HCT116 (cell line): ENCODE measurements around the gene CDKL1.

Experiments used
- CBX3 ChIP-seq: IDR thresholded peaks from 2 replicates; pipeline ENCODE4 v1.6.1; 2012; ENCODE audit warnings: low read depth
- EGR1 ChIP-seq: IDR thresholded peaks from 2 replicates; pipeline ENCODE4 v1.6.1; 2012; ENCODE audit warnings: low read depth
- POLR2A ChIP-seq: IDR thresholded peaks from 2 replicates; pipeline ENCODE4 v1.7.0; 2011; ENCODE audit warnings: borderline replicate concordance; ENCODE audit not compliant: insufficient read depth, insufficient read length; ENCODE audit errors: extremely low read depth
- POLR2AphosphoS5 ChIP-seq: IDR thresholded peaks from 2 replicates; pipeline ENCODE4 v1.6.1; 2011; ENCODE audit warnings: mild to moderate bottlenecking, low read depth, low read length, moderate library complexity
- RAD21 ChIP-seq: IDR thresholded peaks from 2 replicates; pipeline ENCODE4 v1.6.1; 2012; ENCODE audit warnings: low read depth, mild to moderate bottlenecking
- SIN3A ChIP-seq: IDR thresholded peaks from 2 replicates; pipeline ENCODE4 v1.6.1; 2012; ENCODE audit warnings: low read depth
- SP1 ChIP-seq: IDR thresholded peaks from 2 replicates; pipeline ENCODE4 v1.6.1; 2012; ENCODE audit warnings: low read depth
- SRF ChIP-seq: IDR thresholded peaks from 2 replicates; pipeline ENCODE4 v1.6.1; 2012; ENCODE audit warnings: low read depth
- YY1 ChIP-seq: IDR thresholded peaks from 2 replicates; pipeline ENCODE4 v1.6.1; 2011; ENCODE audit warnings: low read length, low read depth, moderate library complexity, mild to moderate bottlenecking; ENCODE audit not compliant: insufficient replicate concordance; ENCODE audit errors: extremely low read depth
- TF ChIP-seq, protein P1 (sequence below), 3 experiments: fragments of 200-600 bp in 1 of 3; sonication (generic) in 1 of 3; IDR thresholded peaks in 2 of 3; conservative IDR thresholded peaks in 1 of 3; 2 replicates each; pipeline ENCODE4 v1.5.1; 2012 to 2017; ENCODE audit warnings: low read depth in 2 of 3, low read length in 2 of 3, antibody characterized with exemption in 1 of 3, borderline replicate concordance in 1 of 3, control low read depth in 1 of 3, mild to moderate bottlenecking in 1 of 3, mixed read lengths in 1 of 3, mixed run types in 1 of 3, moderate library complexity in 1 of 3; ENCODE audit not compliant: insufficient read depth in 1 of 3
- TF ChIP-seq, protein P2 (sequence below): IDR thresholded peaks from 2 replicates; pipeline ENCODE4 v1.6.1; 2011; ENCODE audit warnings: mild to moderate bottlenecking, low read length, moderate library complexity; ENCODE audit not compliant: insufficient replicate concordance; ENCODE audit errors: extremely low read depth

DNA sequence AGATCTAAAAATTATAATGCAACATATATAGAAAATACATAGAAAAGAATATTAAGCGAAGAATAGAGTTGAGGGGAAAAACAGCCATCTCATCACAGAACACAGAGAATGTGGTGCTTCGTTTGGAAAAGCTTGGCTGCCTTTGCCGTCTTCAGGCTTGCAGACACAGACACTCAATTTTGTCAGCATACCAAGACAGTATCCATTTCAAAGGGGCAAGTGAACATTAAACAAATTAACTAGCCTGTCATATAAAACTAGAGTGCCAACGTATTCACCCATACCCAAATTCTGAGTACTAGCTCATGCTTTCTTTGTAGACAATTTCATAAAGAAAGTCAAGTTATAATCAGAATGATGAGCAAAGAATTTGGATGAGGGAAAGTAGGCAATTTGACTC, 44.1 kb downstream of the CDKL1 start:
- TF ChIP-seq, protein P1, sequence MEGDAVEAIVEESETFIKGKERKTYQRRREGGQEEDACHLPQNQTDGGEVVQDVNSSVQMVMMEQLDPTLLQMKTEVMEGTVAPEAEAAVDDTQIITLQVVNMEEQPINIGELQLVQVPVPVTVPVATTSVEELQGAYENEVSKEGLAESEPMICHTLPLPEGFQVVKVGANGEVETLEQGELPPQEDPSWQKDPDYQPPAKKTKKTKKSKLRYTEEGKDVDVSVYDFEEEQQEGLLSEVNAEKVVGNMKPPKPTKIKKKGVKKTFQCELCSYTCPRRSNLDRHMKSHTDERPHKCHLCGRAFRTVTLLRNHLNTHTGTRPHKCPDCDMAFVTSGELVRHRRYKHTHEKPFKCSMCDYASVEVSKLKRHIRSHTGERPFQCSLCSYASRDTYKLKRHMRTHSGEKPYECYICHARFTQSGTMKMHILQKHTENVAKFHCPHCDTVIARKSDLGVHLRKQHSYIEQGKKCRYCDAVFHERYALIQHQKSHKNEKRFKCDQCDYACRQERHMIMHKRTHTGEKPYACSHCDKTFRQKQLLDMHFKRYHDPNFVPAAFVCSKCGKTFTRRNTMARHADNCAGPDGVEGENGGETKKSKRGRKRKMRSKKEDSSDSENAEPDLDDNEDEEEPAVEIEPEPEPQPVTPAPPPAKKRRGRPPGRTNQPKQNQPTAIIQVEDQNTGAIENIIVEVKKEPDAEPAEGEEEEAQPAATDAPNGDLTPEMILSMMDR (IDR thresholded peaks at IDR 0.05 in 2 of 3, conservative IDR thresholded peaks at IDR 0.05 in 1 of 3; ENCODE audit: borderline replicate concordance in 1 of 3, insufficient read depth in 1 of 3, low read depth in 2 of 3, low read length in 2 of 3), result no peak
- TF ChIP-seq SP1 (no peak), POLR2A (no peak), EGR1 (no peak), SIN3A (no peak), RAD21 (no peak), SRF (no peak), YY1 (no peak), POLR2AphosphoS5 (no peak), CBX3 (no peak)
- TF ChIP-seq, protein P2, sequence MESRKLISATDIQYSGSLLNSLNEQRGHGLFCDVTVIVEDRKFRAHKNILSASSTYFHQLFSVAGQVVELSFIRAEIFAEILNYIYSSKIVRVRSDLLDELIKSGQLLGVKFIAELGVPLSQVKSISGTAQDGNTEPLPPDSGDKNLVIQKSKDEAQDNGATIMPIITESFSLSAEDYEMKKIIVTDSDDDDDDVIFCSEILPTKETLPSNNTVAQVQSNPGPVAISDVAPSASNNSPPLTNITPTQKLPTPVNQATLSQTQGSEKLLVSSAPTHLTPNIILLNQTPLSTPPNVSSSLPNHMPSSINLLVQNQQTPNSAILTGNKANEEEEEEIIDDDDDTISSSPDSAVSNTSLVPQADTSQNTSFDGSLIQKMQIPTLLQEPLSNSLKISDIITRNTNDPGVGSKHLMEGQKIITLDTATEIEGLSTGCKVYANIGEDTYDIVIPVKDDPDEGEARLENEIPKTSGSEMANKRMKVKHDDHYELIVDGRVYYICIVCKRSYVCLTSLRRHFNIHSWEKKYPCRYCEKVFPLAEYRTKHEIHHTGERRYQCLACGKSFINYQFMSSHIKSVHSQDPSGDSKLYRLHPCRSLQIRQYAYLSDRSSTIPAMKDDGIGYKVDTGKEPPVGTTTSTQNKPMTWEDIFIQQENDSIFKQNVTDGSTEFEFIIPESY, result no peak
